HepG2 (cell line): ENCODE data around the gene TMEM14A. TPM values are rescaled to one million over a fixed set of nuclear protein-coding genes. Genes with fewer than 3 reads are reported as not detected.

Experiments used
- FOXA1 ChIP-seq, 2 experiments: fragments of 450-650 bp in 1 of 2; sonication (generic) in 1 of 2; formaldehyde crosslinking in 1 of 2; IDR thresholded peaks; 2 replicates each; pipeline versions ENCODE4 v1.4.0 to v1.6.1; 2016 to 2020; ENCODE audit warnings: missing genetic modification reagents in 1 of 2
- HCFC1 ChIP-seq: fragments of 150-350 bp; IDR thresholded peaks from 2 replicates; pipeline ENCODE4 v1.6.1; 2014; ENCODE audit warnings: low read depth, low read length
- HDAC6 ChIP-seq: fragments of 200-600 bp; sonication (generic); IDR thresholded peaks from 2 replicates; pipeline ENCODE4 v1.7.0; 2017; ENCODE audit warnings: mild to moderate bottlenecking, antibody characterized with exemption, low read length, low read depth
- HOXA7 ChIP-seq: sonication (generic); formaldehyde crosslinking; IDR thresholded peaks from 2 replicates; pipeline ENCODE4 v1.8.1; 2022; ENCODE audit warnings: mild to moderate bottlenecking, missing genetic modification reagents, moderate library complexity
- IKZF4 ChIP-seq: sonication (generic); formaldehyde crosslinking; IDR thresholded peaks from 2 replicates; pipeline ENCODE4 v1.5.1; 2020; ENCODE audit warnings: borderline replicate concordance, mild to moderate bottlenecking, low read depth, missing genetic modification reagents; ENCODE audit errors: not compliant biosample characterization
- NR2C2 ChIP-seq: sonication (generic); formaldehyde crosslinking; IDR thresholded peaks from 2 replicates; pipeline ENCODE4 v1.4.0; 2020; ENCODE audit warnings: missing genetic modification reagents, mild to moderate bottlenecking, moderate library complexity, borderline replicate concordance
- ONECUT2 ChIP-seq: sonication (generic); formaldehyde crosslinking; IDR thresholded peaks from 2 replicates; pipeline ENCODE4 v1.4.0; 2020; ENCODE audit warnings: missing genetic modification reagents
- RAD51 ChIP-seq: fragments of 450-650 bp; IDR thresholded peaks from 2 replicates; pipeline ENCODE4 v1.6.1; 2016; ENCODE audit warnings: borderline replicate concordance
- SP2 ChIP-seq: sonication (generic); formaldehyde crosslinking; IDR thresholded peaks from 2 replicates; pipeline ENCODE4 v1.5.1; 2020; ENCODE audit warnings: mild to moderate bottlenecking, missing genetic modification reagents
- TBL1XR1 ChIP-seq: fragments of 150-350 bp; IDR thresholded peaks from 2 replicates; pipeline ENCODE4 v1.6.1; 2014; ENCODE audit warnings: borderline replicate concordance, low read length; ENCODE audit not compliant: partially characterized antibody
- TBX3 ChIP-seq: fragments of 450-650 bp; IDR thresholded peaks from 2 replicates; pipeline ENCODE4 v1.6.1; 2017; ENCODE audit warnings: antibody characterized with exemption, mild to moderate bottlenecking, inconsistent platforms, borderline replicate concordance
- TCF7 ChIP-seq: sonication (generic); IDR thresholded peaks from 2 replicates; pipeline ENCODE4 v1.6.1; 2016; ENCODE audit warnings: antibody characterized with exemption, low read depth
- YEATS2 ChIP-seq: sonication (generic); formaldehyde crosslinking; IDR thresholded peaks from 2 replicates; pipeline ENCODE4 v1.4.0; 2020; ENCODE audit warnings: missing genetic modification reagents, borderline replicate concordance
- ZBTB7B ChIP-seq: sonication (generic); formaldehyde crosslinking; IDR thresholded peaks from 2 replicates; pipeline ENCODE4 v1.4.0; 2020; ENCODE audit warnings: missing genetic modification reagents
- ZFYVE20 ChIP-seq: sonication (generic); formaldehyde crosslinking; IDR thresholded peaks from 2 replicates; pipeline ENCODE4 v1.8.0; 2023; ENCODE audit warnings: low read depth, mild to moderate bottlenecking, moderate library complexity, missing genetic modification reagents, borderline replicate concordance
- ZNF335 ChIP-seq: sonication (generic); formaldehyde crosslinking; IDR thresholded peaks from 2 replicates; pipeline ENCODE4 v1.4.0; 2020; ENCODE audit warnings: missing genetic modification reagents
- ZNF570 ChIP-seq: sonication (generic); formaldehyde crosslinking; IDR thresholded peaks from 2 replicates; pipeline ENCODE4 v1.4.0; 2020; ENCODE audit warnings: mild to moderate bottlenecking, missing genetic modification reagents, borderline replicate concordance
- ZNF766 ChIP-seq: sonication (generic); formaldehyde crosslinking; IDR thresholded peaks from 2 replicates; pipeline ENCODE4 v1.5.0; 2020; ENCODE audit warnings: missing genetic modification reagents, borderline replicate concordance
- polyA plus RNA-seq, 8 experiments: library from polyadenylated mRNA; depleted of rRNA in 3 of 8; stranded (reverse) in 7 of 8; unstranded in 1 of 8; fragments of >200 nt; fragmentation: Illumina TruSeq in 4 of 8; extraction: Trizol in 4 of 8; gene quantifications; 2 replicates each; pipeline versions ENCODE4 v1.2.1 to v1.2.3, GENCODE V29; 2011 to 2016; ENCODE audit warnings: low read depth in 4 of 8, missing spikeins in 1 of 8, mixed read lengths in 1 of 8; ENCODE audit not compliant: insufficient read depth in 1 of 8
- total RNA-seq, 5 experiments: library from RNA; depleted of rRNA; stranded (reverse); fragments of >200 nt; fragmentation: Illumina TruSeq; extraction: Trizol; gene quantifications; 2 replicates each; pipeline ENCODE4 v1.2.3, GENCODE V29; 2016; ENCODE audit warnings: low read depth in 1 of 5
- TF ChIP-seq, protein P1 (sequence below): sonication (generic); formaldehyde crosslinking; conservative IDR thresholded peaks from 2 replicates; pipeline ENCODE4 v1.5.0; 2020; ENCODE audit warnings: missing genetic modification reagents
- TF ChIP-seq, protein P2 (sequence below): sonication (generic); formaldehyde crosslinking; IDR thresholded peaks from 2 replicates; pipeline ENCODE4 v1.4.0; 2020; ENCODE audit warnings: mild to moderate bottlenecking, low read depth, missing genetic modification reagents
- TF ChIP-seq, protein P3 (sequence below): sonication (generic); formaldehyde crosslinking; IDR thresholded peaks from 2 replicates; pipeline ENCODE4 v1.4.0; 2020; ENCODE audit warnings: missing genetic modification reagents, borderline replicate concordance
- TF ChIP-seq, protein P4 (sequence below): sonication (generic); formaldehyde crosslinking; IDR thresholded peaks from 2 replicates; pipeline ENCODE4 v1.5.0; 2020; ENCODE audit warnings: missing genetic modification reagents

The TMEM14A gene
- total and polyA plus RNA-seq, 2 of the 13 experiments (the other 11 are each of a cell fraction or from before 2014, with no cell fraction given): 24.6 to 73.7 TPM

DNA sequence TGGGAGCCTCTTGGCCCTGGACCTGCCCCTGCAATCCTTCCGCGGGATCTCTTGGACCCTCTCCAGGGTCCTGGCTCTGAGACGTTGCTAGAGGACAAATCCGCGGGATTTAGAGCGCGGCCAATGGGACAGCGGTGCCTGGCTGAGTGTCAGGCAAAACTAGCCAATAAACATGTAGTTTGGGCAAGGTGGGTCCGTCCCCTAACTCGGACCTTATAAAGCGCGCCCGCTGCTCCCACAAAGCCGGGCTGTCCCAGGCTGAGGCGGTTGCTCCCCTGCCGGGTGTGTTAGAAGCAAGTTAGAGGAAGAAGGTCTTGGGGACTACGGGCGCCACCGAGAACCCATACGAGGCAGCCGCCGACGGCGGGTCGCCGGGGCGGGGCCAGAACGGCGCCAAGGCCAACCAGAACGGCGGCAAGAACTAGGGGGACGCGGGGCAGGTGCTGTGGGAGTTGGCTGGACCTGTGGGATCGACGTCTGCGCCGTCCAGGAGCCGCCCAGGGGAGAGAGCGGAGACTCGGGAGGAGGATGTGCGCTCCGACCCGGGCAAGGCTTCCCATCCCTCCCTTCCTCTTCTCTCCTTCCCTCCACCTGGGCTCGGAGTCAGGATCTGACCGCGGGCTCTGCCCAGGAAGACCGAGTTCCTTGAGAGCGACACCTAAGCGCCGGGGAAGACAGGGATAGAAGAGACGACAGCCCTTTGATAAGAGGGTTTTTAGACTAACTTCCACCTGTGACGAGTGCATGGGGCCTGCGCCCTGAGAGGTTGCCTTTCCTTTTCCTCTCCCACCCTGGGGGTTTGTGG, 6.5 kb upstream of the TMEM14A start (continued):
- TF ChIP-seq, protein P1, sequence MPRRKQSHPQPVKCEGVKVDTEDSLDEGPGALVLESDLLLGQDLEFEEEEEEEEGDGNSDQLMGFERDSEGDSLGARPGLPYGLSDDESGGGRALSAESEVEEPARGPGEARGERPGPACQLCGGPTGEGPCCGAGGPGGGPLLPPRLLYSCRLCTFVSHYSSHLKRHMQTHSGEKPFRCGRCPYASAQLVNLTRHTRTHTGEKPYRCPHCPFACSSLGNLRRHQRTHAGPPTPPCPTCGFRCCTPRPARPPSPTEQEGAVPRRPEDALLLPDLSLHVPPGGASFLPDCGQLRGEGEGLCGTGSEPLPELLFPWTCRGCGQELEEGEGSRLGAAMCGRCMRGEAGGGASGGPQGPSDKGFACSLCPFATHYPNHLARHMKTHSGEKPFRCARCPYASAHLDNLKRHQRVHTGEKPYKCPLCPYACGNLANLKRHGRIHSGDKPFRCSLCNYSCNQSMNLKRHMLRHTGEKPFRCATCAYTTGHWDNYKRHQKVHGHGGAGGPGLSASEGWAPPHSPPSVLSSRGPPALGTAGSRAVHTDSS (CRISPR knock-in tag): no peak
- TF ChIP-seq FOXA1 (IDR thresholded peaks at IDR 0.05) (no peak), FOXA1 (CRISPR knock-in tag; IDR thresholded peaks at IDR 0.05) (0 out of 2 replicates have a peak, but pooled peaks have one; percentile 24), TBL1XR1 (no peak), ZNF570 (CRISPR knock-in tag) (no peak), HDAC6 (no peak), HCFC1 (no peak), ONECUT2 (no peak; the same call in 1 of the 2 replicates), NR2C2 (no peak; the same call in 1 of the 2 replicates), ZFYVE20 (CRISPR knock-in tag) (no peak), SP2 (peak; percentile 97), HOXA7 (CRISPR knock-in tag) (no peak), ZNF766 (CRISPR knock-in tag) (peak; percentile 64; the same call in 1 of the 2 replicates), TBX3 (no peak), IKZF4 (CRISPR knock-in tag) (peak; percentile 93), TCF7 (no peak), YEATS2 (CRISPR knock-in tag) (peak; percentile 65; the same call in 1 of the 2 replicates), ZBTB7B (peak; percentile 91), ZNF335 (peak; percentile 75; the same call in 1 of the 2 replicates), RAD51 (no peak)
- TF ChIP-seq, protein P2, sequence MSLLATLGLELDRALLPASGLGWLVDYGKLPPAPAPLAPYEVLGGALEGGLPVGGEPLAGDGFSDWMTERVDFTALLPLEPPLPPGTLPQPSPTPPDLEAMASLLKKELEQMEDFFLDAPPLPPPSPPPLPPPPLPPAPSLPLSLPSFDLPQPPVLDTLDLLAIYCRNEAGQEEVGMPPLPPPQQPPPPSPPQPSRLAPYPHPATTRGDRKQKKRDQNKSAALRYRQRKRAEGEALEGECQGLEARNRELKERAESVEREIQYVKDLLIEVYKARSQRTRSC (CRISPR knock-in tag): no peak; the same call in 1 of the 2 replicates
- TF ChIP-seq, protein P3, sequence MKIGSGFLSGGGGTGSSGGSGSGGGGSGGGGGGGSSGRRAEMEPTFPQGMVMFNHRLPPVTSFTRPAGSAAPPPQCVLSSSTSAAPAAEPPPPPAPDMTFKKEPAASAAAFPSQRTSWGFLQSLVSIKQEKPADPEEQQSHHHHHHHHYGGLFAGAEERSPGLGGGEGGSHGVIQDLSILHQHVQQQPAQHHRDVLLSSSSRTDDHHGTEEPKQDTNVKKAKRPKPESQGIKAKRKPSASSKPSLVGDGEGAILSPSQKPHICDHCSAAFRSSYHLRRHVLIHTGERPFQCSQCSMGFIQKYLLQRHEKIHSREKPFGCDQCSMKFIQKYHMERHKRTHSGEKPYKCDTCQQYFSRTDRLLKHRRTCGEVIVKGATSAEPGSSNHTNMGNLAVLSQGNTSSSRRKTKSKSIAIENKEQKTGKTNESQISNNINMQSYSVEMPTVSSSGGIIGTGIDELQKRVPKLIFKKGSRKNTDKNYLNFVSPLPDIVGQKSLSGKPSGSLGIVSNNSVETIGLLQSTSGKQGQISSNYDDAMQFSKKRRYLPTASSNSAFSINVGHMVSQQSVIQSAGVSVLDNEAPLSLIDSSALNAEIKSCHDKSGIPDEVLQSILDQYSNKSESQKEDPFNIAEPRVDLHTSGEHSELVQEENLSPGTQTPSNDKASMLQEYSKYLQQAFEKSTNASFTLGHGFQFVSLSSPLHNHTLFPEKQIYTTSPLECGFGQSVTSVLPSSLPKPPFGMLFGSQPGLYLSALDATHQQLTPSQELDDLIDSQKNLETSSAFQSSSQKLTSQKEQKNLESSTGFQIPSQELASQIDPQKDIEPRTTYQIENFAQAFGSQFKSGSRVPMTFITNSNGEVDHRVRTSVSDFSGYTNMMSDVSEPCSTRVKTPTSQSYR: no peak
- TF ChIP-seq, protein P4, sequence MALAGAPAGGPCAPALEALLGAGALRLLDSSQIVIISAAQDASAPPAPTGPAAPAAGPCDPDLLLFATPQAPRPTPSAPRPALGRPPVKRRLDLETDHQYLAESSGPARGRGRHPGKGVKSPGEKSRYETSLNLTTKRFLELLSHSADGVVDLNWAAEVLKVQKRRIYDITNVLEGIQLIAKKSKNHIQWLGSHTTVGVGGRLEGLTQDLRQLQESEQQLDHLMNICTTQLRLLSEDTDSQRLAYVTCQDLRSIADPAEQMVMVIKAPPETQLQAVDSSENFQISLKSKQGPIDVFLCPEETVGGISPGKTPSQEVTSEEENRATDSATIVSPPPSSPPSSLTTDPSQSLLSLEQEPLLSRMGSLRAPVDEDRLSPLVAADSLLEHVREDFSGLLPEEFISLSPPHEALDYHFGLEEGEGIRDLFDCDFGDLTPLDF (CRISPR knock-in tag): no peak
